Fibroblast of lung (primary cell): ENCODE data around the gene TRIM6.

ENCODE experiments used
- EZH2 ChIP-seq: IDR thresholded peaks from 2 replicates; pipeline ENCODE4 v1.5.1; 2012; ENCODE audit warnings: low read length, control low read depth, mild to moderate bottlenecking; ENCODE audit errors: missing control alignments
- TF ChIP-seq, protein P1 (sequence below), 2 donors: IDR thresholded peaks in 1 of 2; conservative IDR thresholded peaks in 1 of 2; 1 replicate in 1 of 2; 2 replicates in 1 of 2; pipeline ENCODE4 v1.5.1; 2011 to 2012; ENCODE audit warnings: low read length in 2 of 2, control low read depth in 1 of 2, inconsistent platforms in 1 of 2, low read depth in 1 of 2, mild to moderate bottlenecking in 1 of 2

- TF ChIP-seq, protein P1, sequence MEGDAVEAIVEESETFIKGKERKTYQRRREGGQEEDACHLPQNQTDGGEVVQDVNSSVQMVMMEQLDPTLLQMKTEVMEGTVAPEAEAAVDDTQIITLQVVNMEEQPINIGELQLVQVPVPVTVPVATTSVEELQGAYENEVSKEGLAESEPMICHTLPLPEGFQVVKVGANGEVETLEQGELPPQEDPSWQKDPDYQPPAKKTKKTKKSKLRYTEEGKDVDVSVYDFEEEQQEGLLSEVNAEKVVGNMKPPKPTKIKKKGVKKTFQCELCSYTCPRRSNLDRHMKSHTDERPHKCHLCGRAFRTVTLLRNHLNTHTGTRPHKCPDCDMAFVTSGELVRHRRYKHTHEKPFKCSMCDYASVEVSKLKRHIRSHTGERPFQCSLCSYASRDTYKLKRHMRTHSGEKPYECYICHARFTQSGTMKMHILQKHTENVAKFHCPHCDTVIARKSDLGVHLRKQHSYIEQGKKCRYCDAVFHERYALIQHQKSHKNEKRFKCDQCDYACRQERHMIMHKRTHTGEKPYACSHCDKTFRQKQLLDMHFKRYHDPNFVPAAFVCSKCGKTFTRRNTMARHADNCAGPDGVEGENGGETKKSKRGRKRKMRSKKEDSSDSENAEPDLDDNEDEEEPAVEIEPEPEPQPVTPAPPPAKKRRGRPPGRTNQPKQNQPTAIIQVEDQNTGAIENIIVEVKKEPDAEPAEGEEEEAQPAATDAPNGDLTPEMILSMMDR (conservative IDR thresholded peaks at IDR 0.05 in 1 of 2, IDR thresholded peaks at IDR 0.05 in 1 of 2; ENCODE audit: low read depth in 1 of 2, low read length in 2 of 2), result no peak
- TF ChIP-seq EZH2, result no peak
Measured at GRCh38 chr11:5580577-5580976, 15.9 kb upstream of the TRIM6 start, which contains the start of gene OR52B6.
